GM13977 (cell line): Measurements from ENCODE around the gene NFIC.
"Not testable (repeated sequence)": the region's sequence is repeated elsewhere in the genome, so short reads cannot be mapped to it uniquely, and the experiment has no call there.

ENCODE experiments used
- DNase-seq: peaks from one replicate; pipeline ENCODE4 v3.0.0; 2012; ENCODE audit warnings: low spot score
- in situ Hi-C: fragments of 300-500 bp; cut with MboI; formaldehyde crosslinking; loops from one replicate; pipeline ENCODE4 v1.12.0; 2022; ENCODE audit warnings: low sequenced_read_pairs, low pct_unique_long_range_greater_than_20kb, mixed read lengths, inconsistent platforms; ENCODE audit not compliant: unreplicated experiment
- TF ChIP-seq, protein P1 (sequence below): IDR thresholded peaks from 2 replicates; pipeline ENCODE4 v1.5.1; 2012; ENCODE audit warnings: mild to moderate bottlenecking, control low read depth; ENCODE audit not compliant: insufficient read depth; ENCODE audit errors: extremely low read depth, missing control alignments

The NFIC gene

DNA sequence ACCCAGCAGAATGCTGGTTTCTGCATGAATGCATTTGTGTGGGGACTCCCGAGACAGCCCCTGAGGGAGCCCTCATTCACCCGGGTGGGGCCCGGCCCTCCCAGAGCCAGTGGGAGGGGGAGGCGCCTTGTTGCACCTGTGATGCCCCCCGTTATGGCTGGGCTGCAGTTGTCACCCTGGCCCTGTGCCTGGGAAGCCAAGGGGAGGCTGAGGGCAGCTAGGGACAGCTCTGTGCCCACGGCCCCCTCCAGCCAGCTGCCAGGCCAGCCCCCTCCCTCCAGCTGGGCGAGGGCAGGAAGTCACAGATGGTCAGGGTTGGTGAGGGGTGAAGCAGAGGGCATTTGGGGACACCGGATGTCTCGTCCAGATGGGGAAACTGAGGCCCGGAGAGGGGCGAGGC, 26.1 kb downstream of the NFIC start:
- TF ChIP-seq, protein P1, sequence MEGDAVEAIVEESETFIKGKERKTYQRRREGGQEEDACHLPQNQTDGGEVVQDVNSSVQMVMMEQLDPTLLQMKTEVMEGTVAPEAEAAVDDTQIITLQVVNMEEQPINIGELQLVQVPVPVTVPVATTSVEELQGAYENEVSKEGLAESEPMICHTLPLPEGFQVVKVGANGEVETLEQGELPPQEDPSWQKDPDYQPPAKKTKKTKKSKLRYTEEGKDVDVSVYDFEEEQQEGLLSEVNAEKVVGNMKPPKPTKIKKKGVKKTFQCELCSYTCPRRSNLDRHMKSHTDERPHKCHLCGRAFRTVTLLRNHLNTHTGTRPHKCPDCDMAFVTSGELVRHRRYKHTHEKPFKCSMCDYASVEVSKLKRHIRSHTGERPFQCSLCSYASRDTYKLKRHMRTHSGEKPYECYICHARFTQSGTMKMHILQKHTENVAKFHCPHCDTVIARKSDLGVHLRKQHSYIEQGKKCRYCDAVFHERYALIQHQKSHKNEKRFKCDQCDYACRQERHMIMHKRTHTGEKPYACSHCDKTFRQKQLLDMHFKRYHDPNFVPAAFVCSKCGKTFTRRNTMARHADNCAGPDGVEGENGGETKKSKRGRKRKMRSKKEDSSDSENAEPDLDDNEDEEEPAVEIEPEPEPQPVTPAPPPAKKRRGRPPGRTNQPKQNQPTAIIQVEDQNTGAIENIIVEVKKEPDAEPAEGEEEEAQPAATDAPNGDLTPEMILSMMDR, result no peak
- DNase-seq, result no peak
- in situ Hi-C loops, result no loop called here

DNA sequence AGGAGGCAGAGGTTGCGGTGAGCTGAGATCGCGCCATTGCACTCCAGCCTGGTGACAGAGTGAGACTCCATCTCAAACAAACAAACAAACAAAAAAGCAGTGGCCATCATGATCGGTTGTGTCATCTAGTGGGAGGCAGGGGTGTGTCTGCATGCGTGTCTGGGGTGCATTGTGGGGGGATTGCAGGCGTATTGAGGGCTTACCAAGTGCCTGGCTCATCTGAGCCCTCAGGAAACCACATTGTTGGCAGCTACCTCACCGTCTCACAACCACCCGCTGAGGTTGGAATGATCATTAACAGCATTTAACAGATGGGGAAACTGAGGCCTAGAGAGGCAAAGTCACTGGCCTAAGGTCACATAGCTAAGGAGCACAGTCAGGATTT, 30.5 kb downstream of the NFIC start:
- no peak for DNase-seq
- in situ Hi-C loops, result no loop called here
- TF ChIP-seq, protein P1, result no peak

DNA sequence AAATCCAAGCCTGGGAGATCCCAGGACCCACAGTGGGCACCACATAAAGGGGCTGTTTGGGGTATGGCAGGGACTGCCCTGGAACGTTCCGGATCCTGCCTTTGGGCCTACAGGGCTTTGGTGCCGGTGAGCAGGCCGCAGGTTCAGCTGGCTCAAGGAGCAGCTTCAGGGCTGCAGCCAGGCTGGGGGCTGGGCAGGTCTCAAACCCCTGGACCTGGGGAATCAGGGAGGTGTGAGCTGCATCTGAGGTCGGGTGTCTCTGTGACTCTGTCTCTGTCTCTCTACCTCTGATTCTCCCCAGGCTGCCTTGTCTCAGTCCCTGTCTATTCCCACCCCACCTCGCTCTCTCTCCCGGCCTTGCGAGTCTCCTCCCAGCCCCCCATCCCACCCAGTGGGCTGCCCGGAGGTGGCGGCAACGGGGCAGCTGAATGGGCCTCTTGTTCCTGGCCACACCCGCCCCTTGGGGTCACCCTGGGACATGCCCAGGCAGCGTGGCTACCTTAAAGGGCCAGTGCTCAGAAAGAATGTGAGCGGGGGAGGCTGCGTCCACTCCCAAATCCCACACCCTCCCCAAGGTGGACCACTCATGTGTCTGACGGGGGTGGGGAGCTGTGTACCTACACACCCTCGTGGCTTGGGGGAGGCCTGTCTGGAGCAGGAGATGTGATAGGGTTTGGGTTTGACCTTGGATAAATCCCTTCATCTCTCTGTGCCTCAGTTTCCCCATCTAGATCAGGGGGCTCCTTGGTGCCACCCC, 31.1 kb downstream of the NFIC start:
- TF ChIP-seq, protein P1, result no peak
- DNase-seq, result no peak
- in situ Hi-C loops, result no loop called here

DNA sequence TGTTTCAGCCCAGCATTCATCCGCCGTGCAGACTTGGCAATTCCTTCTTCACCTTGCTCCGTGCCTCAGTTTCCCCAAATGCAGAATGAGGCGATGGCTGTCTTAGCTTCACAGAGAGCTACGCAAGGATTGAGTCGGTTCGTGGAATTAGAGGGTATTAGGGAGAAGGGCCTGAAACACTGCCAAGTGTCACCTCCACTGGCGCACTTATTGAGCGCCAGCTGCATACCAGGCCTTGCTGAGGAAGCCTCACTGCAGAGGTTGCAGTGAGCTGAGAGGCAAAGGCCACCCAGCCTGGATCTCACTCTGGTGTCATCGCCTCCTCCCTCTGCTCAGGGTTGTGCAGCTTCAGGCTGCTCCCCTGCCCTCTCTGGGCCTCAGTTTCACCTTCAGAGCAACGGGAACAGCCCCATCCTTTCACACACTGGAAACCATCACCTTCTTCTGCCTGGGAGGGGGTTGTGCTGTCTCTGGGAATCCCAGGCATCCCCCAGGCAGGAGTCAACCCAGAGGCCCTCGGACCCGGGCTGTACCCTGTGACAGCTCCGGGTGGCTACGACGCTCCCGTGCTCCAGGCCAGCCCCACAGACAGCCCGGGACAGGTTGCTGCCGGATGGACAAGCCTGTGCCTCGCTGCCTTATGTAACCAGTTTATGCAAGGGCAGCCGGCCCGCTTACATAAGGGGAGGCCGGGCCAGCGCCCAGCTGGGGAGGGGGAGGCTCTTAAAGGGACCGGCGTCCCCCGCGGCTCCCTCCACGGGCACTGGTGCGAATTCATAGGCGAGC, 31.9 kb downstream of the NFIC start:
- in situ Hi-C loops, result no loop called here
- DNase-seq, result no peak
- TF ChIP-seq, protein P1, result no peak

DNA sequence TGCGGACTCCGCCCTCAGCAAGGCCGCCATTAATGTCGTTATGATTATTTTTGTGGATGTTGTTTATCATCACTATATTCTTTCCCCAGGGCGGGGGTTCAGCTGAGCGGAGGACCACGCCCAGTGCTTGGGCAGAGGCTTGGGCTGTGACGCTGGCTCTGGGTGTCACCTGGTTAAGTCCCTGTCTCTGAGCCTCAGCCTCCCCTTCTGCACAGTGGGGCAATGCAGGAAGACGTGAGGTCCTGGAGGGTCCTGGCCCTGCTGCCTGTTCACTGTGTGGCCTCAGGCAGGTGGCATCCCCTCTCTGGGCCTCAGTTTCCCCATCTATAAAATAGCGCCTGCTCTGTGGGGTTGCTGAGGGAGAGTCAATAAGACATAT, 32.5 kb downstream of the NFIC start:
- TF ChIP-seq, protein P1, result no peak
- in situ Hi-C loops, result no loop called here
- no peak for DNase-seq

DNA sequence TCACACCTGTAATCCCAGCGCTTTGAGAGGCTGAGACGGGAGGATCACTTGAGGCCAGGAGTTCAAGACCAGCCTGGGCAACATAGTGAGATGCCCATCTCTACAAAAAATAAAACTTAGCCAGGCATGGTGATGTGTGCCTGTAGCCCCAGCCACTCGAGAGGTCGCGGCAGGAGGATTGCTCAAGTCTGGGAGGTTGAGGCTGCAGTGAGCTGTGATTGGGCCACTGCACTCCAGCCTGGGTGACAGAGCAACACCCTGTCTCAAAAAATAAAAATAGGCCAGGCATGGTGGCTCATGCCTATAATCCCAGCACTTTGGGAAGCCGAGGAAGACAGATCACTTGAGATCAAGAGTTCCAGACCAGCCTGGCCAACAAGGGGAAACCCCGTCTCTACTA, 32.9 kb downstream of the NFIC start:
- in situ Hi-C loops, result not testable (repeated sequence)

More for the DNA sequence above, 32.9 kb downstream of the NFIC start:
- DNase-seq, result not testable (repeated sequence)
